ENCODE measurements around the gene PCNX3.

The PCNX3 gene

GRCh38 chr11:65574109-65574810 is 41.3 kb upstream of the PCNX3 start:
- DNase-seq (ENCODE audit: insufficient read length, low spot score) (peak; percentile 96), FAIRE-seq (peak; percentile 89)
- TF ChIP-seq TAF1 (IDR thresholded peaks at IDR 0.05; ENCODE audit: low read depth, low read length) (no peak), POLR2AphosphoS5 (IDR thresholded peaks at IDR 0.05; ENCODE audit: low read depth, low read length) (no peak), PAX5 (IDR thresholded peaks at IDR 0.05; ENCODE audit: insufficient read depth, low read length, severe bottlenecking) (no peak), POLR2A (IDR thresholded peaks at IDR 0.05; ENCODE audit: low read depth, low read length) (no peak), SPI1 (IDR thresholded peaks at IDR 0.05; ENCODE audit: low read depth, low read length) (peak; percentile 90)

GRCh38 chr11:65574811-65575567 is 40.6 kb upstream of the PCNX3 start:
- no peak for DNase-seq (ENCODE audit: insufficient read length, low spot score)
- FAIRE-seq = peak; percentile 47
- TF ChIP-seq POLR2A (IDR thresholded peaks at IDR 0.05; ENCODE audit: low read depth, low read length) (no peak; the same call in 1 of the 2 replicates), POU2F2 (IDR thresholded peaks at IDR 0.05; ENCODE audit: low read depth, low read length) (peak; percentile 9; the same call in 1 of the 2 replicates)

- peak; percentile 93 for FAIRE-seq
- TF ChIP-seq POU2F2 (IDR thresholded peaks at IDR 0.05; ENCODE audit: low read depth, low read length) (peak; percentile 69; the same call in 1 of the 2 replicates), PAX5 (IDR thresholded peaks at IDR 0.05; ENCODE audit: insufficient read depth, low read length, severe bottlenecking) (no peak), POLR2AphosphoS5 (IDR thresholded peaks at IDR 0.05; ENCODE audit: low read depth, low read length) (no peak), POLR2A (IDR thresholded peaks at IDR 0.05; ENCODE audit: low read depth, low read length) (peak; percentile 6; the same call in 1 of the 2 replicates), SPI1 (IDR thresholded peaks at IDR 0.05; ENCODE audit: low read depth, low read length) (peak; percentile 89), TAF1 (IDR thresholded peaks at IDR 0.05; ENCODE audit: low read depth, low read length) (peak; percentile 51; the same call in 1 of the 2 replicates)
- DNase-seq (ENCODE audit: insufficient read length, low spot score) = peak; percentile 92
These were observed 39.9 kb upstream of the PCNX3 start, which contains the start of gene EHBP1L1 for GRCh38 chr11:65575568-65576231. Gene EHBP1L1 (plus strand): TSS chr11:65576053. CDS start chr11:65576303, 250 bp downstream.

- TF ChIP-seq POU2F2 (IDR thresholded peaks at IDR 0.05; ENCODE audit: low read depth, low read length) (no peak), SPI1 (IDR thresholded peaks at IDR 0.05; ENCODE audit: low read depth, low read length) (no peak), POLR2AphosphoS5 (IDR thresholded peaks at IDR 0.05; ENCODE audit: low read depth, low read length) (no peak), TAF1 (IDR thresholded peaks at IDR 0.05; ENCODE audit: low read depth, low read length) (no peak), PAX5 (IDR thresholded peaks at IDR 0.05; ENCODE audit: insufficient read depth, low read length, severe bottlenecking) (no peak), POLR2A (IDR thresholded peaks at IDR 0.05; ENCODE audit: low read depth, low read length) (0 out of 2 replicates have a peak, but pooled peaks have one; percentile 5)
- peak; percentile 16 for FAIRE-seq
- no peak for DNase-seq (ENCODE audit: insufficient read length, low spot score)
These were observed 39.2 kb upstream of the PCNX3 start for GRCh38 chr11:65576232-65576866.

GRCh38 chr11:65576867-65577755 is 38.5 kb upstream of the PCNX3 start:
- TF ChIP-seq POLR2A (IDR thresholded peaks at IDR 0.05; ENCODE audit: low read depth, low read length) (no peak), POLR2AphosphoS5 (IDR thresholded peaks at IDR 0.05; ENCODE audit: low read depth, low read length) (peak; percentile 19; the same call in 1 of the 2 replicates), POU2F2 (IDR thresholded peaks at IDR 0.05; ENCODE audit: low read depth, low read length) (no peak), TAF1 (IDR thresholded peaks at IDR 0.05; ENCODE audit: low read depth, low read length) (no peak), PAX5 (IDR thresholded peaks at IDR 0.05; ENCODE audit: insufficient read depth, low read length, severe bottlenecking) (no peak), SPI1 (IDR thresholded peaks at IDR 0.05; ENCODE audit: low read depth, low read length) (peak; percentile 68)
- FAIRE-seq = peak; percentile 76
- DNase-seq (ENCODE audit: insufficient read length, low spot score) = no peak

GRCh38 chr11:65577756-65578109 is 37.8 kb upstream of the PCNX3 start:
- TF ChIP-seq POLR2A (IDR thresholded peaks at IDR 0.05; ENCODE audit: low read depth, low read length) = no peak
- TF ChIP-seq POU2F2 (IDR thresholded peaks at IDR 0.05; ENCODE audit: low read depth, low read length) = no peak
- TF ChIP-seq PAX5 (IDR thresholded peaks at IDR 0.05; ENCODE audit: insufficient read depth, low read length, severe bottlenecking) = no peak
- no peak for TF ChIP-seq TAF1 (IDR thresholded peaks at IDR 0.05; ENCODE audit: low read depth, low read length)
- no peak for TF ChIP-seq POLR2AphosphoS5 (IDR thresholded peaks at IDR 0.05; ENCODE audit: low read depth, low read length)
- FAIRE-seq (no peak), DNase-seq (ENCODE audit: insufficient read length, low spot score) (no peak)

GRCh38 chr11:65578134-65578533 is 37.4 kb upstream of the PCNX3 start:
- no peak for DNase-seq (ENCODE audit: insufficient read length, low spot score)
- TF ChIP-seq PAX5 (IDR thresholded peaks at IDR 0.05; ENCODE audit: insufficient read depth, low read length, severe bottlenecking) (no peak), POU2F2 (IDR thresholded peaks at IDR 0.05; ENCODE audit: low read depth, low read length) (no peak), POLR2A (IDR thresholded peaks at IDR 0.05; ENCODE audit: low read depth, low read length) (no peak), TAF1 (IDR thresholded peaks at IDR 0.05; ENCODE audit: low read depth, low read length) (no peak), SPI1 (IDR thresholded peaks at IDR 0.05; ENCODE audit: low read depth, low read length) (no peak), POLR2AphosphoS5 (IDR thresholded peaks at IDR 0.05; ENCODE audit: low read depth, low read length) (no peak)
- FAIRE-seq = no peak

- no peak for DNase-seq (ENCODE audit: insufficient read length, low spot score)
These were observed 36.9 kb upstream of the PCNX3 start for GRCh38 chr11:65578667-65579066.

More at GRCh38 chr11:65578667-65579066, 36.9 kb upstream of the PCNX3 start:
- no peak for FAIRE-seq
- TF ChIP-seq POLR2AphosphoS5 (IDR thresholded peaks at IDR 0.05; ENCODE audit: low read depth, low read length) (no peak), POLR2A (IDR thresholded peaks at IDR 0.05; ENCODE audit: low read depth, low read length) (no peak), SPI1 (IDR thresholded peaks at IDR 0.05; ENCODE audit: low read depth, low read length) (no peak), PAX5 (IDR thresholded peaks at IDR 0.05; ENCODE audit: insufficient read depth, low read length, severe bottlenecking) (no peak)
